ENCODE measurements around the gene LCN9.

DNA sequence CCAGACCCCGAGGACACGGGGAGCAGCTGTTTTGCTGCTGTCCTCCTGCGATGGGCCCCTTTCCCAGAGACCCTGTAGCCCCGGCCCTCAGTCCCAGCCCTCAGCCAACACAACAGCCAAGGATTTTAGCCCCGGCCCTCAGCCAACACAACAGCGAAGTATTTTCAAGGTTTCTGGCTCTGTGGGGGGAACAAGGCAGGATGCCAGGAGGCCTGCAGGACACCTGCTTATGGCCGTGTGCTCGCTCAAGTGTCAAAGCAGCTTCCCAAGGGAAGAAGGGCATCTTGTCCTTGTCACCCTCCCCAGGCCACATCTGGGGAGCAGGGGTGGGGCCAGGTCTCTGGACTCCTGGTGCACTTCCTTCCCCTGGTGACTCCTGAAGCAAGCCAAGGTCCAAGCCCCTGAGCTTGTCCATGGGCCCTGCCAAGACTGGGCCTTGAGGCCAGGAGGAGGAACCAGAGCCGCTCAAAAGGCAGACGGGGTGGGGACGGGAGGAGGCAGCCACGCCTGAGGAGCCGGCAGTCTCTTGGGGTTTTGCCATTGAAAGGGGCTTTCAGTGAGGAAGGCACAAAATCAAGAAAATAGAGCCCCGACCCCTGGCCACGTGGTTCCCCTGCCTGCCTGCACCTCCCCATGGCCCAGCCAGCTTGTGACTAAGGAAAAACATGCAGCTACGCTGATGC, 49.6 kb downstream of the LCN9 start:
- TF ChIP-seq, protein P1, sequence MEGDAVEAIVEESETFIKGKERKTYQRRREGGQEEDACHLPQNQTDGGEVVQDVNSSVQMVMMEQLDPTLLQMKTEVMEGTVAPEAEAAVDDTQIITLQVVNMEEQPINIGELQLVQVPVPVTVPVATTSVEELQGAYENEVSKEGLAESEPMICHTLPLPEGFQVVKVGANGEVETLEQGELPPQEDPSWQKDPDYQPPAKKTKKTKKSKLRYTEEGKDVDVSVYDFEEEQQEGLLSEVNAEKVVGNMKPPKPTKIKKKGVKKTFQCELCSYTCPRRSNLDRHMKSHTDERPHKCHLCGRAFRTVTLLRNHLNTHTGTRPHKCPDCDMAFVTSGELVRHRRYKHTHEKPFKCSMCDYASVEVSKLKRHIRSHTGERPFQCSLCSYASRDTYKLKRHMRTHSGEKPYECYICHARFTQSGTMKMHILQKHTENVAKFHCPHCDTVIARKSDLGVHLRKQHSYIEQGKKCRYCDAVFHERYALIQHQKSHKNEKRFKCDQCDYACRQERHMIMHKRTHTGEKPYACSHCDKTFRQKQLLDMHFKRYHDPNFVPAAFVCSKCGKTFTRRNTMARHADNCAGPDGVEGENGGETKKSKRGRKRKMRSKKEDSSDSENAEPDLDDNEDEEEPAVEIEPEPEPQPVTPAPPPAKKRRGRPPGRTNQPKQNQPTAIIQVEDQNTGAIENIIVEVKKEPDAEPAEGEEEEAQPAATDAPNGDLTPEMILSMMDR (optimal IDR thresholded peaks at IDR 0.05 in 1 of 3, IDR thresholded peaks at IDR 0.05 in 1 of 3, conservative IDR thresholded peaks at IDR 0.05 in 1 of 3; ENCODE audit: extremely low read depth in 1 of 3, insufficient read depth in 2 of 3, low read length in 3 of 3), result no peak
- TF ChIP-seq EZH2 (IDR thresholded peaks at IDR 0.05; ENCODE audit: low read length), result no peak
